Muscle layer of colon (tissue), 2 donors: ENCODE data around the gene REV3L.

Experiments used
- H3K27ac ChIP-seq: one replicate; pipeline ENCODE4 v1.7.0; 2013; ENCODE audit warnings: low read depth, mild to moderate bottlenecking, low read length, moderate library complexity
- H3K27me3 ChIP-seq, 2 donors: one replicate each; pipeline ENCODE4 v1.7.0; 2013; ENCODE audit warnings: low read length in 2 of 2, mild to moderate bottlenecking in 2 of 2; ENCODE audit not compliant: insufficient read depth in 2 of 2, control insufficient read depth in 1 of 2
- H3K36me3 ChIP-seq: one replicate; pipeline ENCODE4 v1.7.0; 2013; ENCODE audit warnings: mild to moderate bottlenecking, low read length; ENCODE audit not compliant: insufficient read depth
- H3K4me1 ChIP-seq: one replicate; pipeline ENCODE4 v1.7.0; 2013; ENCODE audit warnings: mild to moderate bottlenecking, low read length; ENCODE audit not compliant: insufficient read depth
- H3K4me3 ChIP-seq, 2 donors: one replicate each; pipeline ENCODE4 v1.7.0; 2013; ENCODE audit warnings: low read length in 2 of 2, low read depth in 1 of 2, mild to moderate bottlenecking in 1 of 2, moderate library complexity in 1 of 2
- H3K9ac ChIP-seq: one replicate; pipeline ENCODE4 v1.7.0; 2013; ENCODE audit warnings: low read length
- H3K9me3 ChIP-seq: one replicate; pipeline ENCODE4 v1.7.0; 2013; ENCODE audit warnings: mild to moderate bottlenecking, low read length
- donor health status: abdominal sarcoma.
- donor health status: Adenocarcinoma of cecum.

REV3L gene

DNA sequence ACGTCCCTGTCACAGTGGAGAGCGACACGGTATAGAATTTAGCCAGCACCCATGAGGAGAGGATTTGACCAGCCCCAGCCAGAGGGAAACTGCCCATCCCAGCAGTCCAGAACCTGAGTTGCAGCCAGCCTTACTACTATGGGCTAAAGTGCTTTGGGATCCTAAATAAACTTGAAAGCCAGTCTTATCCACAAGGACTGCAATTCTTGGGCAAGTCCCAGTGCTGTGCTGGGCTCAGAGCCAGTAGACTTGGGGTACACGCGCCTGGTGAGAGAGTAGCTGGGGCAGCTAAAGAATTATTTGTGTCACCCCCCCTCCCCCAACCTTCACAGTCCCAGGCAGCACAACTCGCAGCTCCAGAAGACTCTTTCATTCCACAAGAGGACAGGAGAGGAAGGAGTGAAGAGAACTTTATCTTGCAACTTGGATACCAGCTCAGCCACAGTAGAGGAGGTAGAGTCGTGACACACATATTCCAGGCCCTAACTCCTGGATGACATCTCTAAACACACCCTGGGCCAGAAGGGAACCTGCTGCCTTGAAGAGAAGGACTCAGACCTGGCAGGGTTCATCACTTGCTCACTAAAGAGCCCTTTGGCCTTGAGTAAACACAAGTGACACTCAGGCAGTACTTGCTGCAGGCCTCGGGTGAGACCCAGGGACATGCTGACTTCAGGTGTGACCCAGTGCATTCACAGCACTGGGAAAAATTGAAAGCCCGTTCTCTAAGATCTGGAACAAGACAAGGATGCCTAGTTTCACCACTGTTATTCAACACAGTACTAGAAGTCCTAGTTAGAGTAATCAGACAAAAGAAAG, 100.3 kb downstream of the REV3L start:
- peaks cover 17% of the 10 kb centered on the region for H3K4me1 ChIP-seq
- no peaks in the 10 kb centered on the region for H3K9me3 ChIP-seq
- no peak overlapping the region for H3K4me3 ChIP-seq
- peaks cover 30% of the 10 kb centered on the region for H3K36me3 ChIP-seq
- no peak overlapping the region for H3K27ac ChIP-seq
- no peaks in the 10 kb centered on the region for H3K27me3 ChIP-seq
- H3K9ac ChIP-seq = no peak overlapping the region

GRCh38 chr6:111381728-111382127, 101.3 kb downstream of the REV3L start:
- Histone ChIP-seq H3K27ac (no peak overlapping the region), H3K9me3 (no peaks in the 10 kb centered on the region), H3K36me3 (peaks cover 27% of the 10 kb centered on the region), H3K9ac (no peak overlapping the region), H3K27me3 (no peaks in the 10 kb centered on the region), H3K4me3 (no peak overlapping the region), H3K4me1 (peaks cover 17% of the 10 kb centered on the region)

DNA sequence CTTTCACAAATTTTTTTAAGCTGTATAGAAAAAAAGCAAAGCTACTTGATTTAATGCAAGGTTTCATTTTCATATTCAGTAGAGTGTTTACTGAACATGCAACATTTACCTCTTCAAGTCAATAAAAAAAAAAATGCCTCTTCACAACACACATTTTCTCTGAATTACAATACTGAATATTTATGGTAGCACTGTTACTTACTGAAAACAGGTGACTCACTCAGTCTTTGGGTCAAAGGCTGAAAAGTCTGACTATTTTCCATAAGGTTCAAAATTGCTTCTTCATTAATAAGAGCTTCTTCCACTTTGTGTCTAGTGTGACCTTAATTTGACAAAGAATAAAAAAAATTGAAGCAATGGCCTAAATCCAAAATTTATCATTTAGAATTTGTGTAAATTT, 101.9 kb downstream of the REV3L start:
- no peaks in the 10 kb centered on the region for H3K9me3 ChIP-seq
- H3K4me3 ChIP-seq = no peak overlapping the region
- no peaks in the 10 kb centered on the region for H3K27me3 ChIP-seq
- no peak overlapping the region for H3K9ac ChIP-seq
- no peak overlapping the region for H3K27ac ChIP-seq
- H3K36me3 ChIP-seq = peaks cover 27% of the 10 kb centered on the region
- peaks cover 15% of the 10 kb centered on the region for H3K4me1 ChIP-seq

DNA sequence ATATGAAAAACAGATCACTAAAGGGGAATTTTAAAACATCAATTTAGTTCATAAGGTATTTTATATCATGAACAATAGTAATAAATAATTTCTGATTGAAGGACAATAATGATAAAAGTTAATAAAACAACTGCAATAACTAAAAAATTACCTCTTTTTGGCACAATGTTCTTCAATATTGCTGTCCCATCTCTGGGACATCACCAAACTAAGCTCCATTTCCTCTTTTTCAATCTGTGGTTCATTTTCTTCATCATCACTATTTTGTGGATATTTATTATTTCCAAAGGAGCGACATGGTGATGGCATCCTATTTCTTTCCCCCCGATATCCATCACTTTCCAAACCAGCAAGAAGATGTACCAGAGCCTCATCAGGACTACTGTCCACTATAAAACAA, 103.2 kb downstream of the REV3L start:
- H3K27me3 ChIP-seq = no peaks in the 10 kb centered on the region
- H3K36me3 ChIP-seq = peaks cover 29% of the 10 kb centered on the region
- peaks cover 11% of the 10 kb centered on the region for H3K4me1 ChIP-seq
- no peak overlapping the region for H3K9ac ChIP-seq
- no peaks in the 10 kb centered on the region for H3K9me3 ChIP-seq
- H3K27ac ChIP-seq = no peak overlapping the region
- H3K4me3 ChIP-seq = no peak overlapping the region

DNA sequence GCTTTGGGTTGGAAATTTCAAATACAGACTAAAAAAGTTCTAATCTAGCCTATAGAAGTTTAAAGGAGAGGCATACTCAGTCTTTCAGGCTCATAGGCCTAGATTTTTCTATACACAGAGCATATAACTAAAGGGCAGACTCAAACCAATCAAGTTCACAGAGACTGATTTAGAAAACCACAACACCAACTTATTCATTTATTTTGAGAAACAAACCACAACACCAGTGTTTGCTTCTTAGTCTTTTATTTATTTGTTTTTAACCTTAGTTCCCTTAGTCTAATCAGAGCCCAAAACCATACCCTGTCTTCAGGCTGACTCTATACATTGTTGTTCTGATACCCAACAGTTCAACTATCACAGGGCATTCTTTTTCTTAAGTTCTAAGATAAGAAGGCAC, 103.7 kb downstream of the REV3L start:
- H3K27me3 ChIP-seq = no peaks in the 10 kb centered on the region
- H3K4me1 ChIP-seq = peaks cover 11% of the 10 kb centered on the region
- H3K9me3 ChIP-seq = no peaks in the 10 kb centered on the region
- no peak overlapping the region for H3K9ac ChIP-seq
- no peak overlapping the region for H3K4me3 ChIP-seq
- H3K27ac ChIP-seq = no peak overlapping the region
- H3K36me3 ChIP-seq = peaks cover 28% of the 10 kb centered on the region

DNA sequence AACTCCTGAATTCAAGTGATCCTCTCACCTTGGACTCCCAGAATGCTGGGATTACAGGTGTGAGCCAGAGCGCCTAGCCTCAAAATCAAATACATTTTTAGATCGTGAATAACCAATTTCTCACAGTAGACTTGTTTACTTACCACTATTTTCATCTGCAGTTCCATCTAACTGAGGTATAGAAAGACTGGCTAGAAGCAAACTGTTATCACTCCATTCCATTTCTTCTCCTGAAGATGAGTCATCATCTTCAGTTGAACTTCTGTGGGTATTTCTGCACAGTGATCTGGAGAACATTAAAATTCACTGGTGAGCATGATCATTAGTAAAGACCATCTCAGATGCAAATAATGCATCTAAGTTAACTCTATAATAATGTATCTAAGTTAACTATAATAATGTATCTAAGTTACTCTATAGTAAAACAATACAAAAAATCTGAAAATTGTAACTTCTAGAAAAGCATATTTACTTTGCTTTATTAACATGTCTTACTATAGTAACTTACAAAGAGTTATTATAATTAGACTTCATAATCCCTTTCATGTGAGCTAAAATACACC, 105.4 kb downstream of the REV3L start:
- peaks cover 5% of the 10 kb centered on the region for H3K4me1 ChIP-seq
- peaks cover 24% of the 10 kb centered on the region for H3K36me3 ChIP-seq
- H3K9me3 ChIP-seq = no peaks in the 10 kb centered on the region
- no peak overlapping the region for H3K4me3 ChIP-seq
- no peak overlapping the region for H3K27ac ChIP-seq
- no peak overlapping the region for H3K9ac ChIP-seq
- H3K27me3 ChIP-seq = no peaks in the 10 kb centered on the region

- Histone ChIP-seq H3K9ac (no peak overlapping the region), H3K36me3 (peaks cover 13% of the 10 kb centered on the region), H3K4me3 (peak overlapping the region in 1 of 2 donors; percentile 9), H3K9me3 (no peaks in the 10 kb centered on the region), H3K4me1 (peaks cover 27% of the 10 kb centered on the region), H3K27me3 (no peaks in the 10 kb centered on the region), H3K27ac (peak overlapping the region; percentile 45)
Observed at GRCh38 chr6:111367393-111368088, 115.5 kb downstream of the REV3L start.

DNA sequence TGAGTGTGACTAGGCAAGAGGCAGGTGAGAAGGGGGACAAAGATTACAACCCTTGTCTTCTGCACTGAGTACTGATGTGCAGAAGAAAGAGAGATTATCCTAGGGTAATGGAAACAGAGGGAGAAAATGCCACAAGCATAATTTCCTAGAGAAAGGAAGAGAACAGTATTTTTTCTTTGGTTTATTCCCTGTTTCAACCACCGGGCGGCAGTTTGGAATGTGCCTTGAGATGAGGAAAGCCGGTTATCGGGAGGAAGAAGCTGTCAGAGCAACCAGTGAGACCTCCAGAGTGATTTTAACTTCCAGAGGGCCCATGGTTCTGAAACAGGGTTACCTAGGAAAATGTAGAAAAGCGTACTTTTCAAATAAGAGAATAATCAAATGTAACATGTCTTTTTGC, 121.4 kb downstream of the REV3L start:
- Histone ChIP-seq H3K9ac (no peak overlapping the region), H3K9me3 (no peaks in the 10 kb centered on the region), H3K4me1 (peaks cover 10% of the 10 kb centered on the region), H3K27me3 (no peaks in the 10 kb centered on the region), H3K27ac (no peak overlapping the region), H3K4me3 (no peak overlapping the region), H3K36me3 (peaks cover 21% of the 10 kb centered on the region)

DNA sequence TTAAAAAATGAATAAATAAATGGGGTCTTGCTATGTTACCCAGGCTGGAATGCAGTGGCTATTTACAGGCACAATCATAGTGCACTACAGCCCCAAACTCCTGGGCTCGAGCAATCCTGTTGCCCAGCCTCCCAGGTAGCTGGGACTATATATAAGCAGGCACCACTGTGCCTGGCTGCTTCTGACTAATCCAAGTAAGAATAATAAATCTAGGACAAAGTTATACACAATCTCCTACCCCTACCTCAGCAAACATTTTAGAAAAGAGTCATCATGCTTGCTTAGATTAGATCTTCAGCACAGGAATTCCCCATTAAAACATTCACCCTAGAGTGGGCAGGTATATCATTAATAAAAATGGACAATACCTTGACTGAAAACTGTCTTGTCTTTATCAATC, 124.6 kb downstream of the REV3L start:
- no peaks in the 10 kb centered on the region for H3K27me3 ChIP-seq
- peaks cover 32% of the 10 kb centered on the region for H3K36me3 ChIP-seq
- H3K4me3 ChIP-seq = no peak overlapping the region
- H3K4me1 ChIP-seq = no peaks in the 10 kb centered on the region
- no peaks in the 10 kb centered on the region for H3K9me3 ChIP-seq
- no peak overlapping the region for H3K9ac ChIP-seq
- H3K27ac ChIP-seq = no peak overlapping the region

GRCh38 chr6:111357705-111358104, 125.3 kb downstream of the REV3L start:
- Histone ChIP-seq H3K36me3 (peaks cover 30% of the 10 kb centered on the region), H3K27ac (no peak overlapping the region), H3K9ac (no peak overlapping the region)

DNA sequence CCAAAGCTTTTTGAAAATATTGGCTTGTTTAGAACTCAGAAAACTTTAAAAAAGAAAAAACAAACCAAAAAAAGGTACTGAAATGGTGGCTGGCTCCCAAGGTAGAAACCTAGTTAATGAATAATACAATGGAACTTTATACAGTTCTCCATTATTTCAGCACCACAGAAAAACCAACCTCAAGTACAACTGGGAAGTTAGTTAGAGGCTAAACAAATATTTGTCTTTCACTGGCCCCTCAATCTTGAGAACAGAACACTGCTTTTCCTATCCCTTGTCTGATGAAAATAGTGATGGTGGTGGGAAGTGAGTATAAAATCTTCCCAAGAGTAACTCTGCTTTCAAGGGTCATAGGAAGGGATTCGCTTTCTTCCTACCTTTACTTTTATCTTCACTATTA, 126.5 kb downstream of the REV3L start:
- peaks cover 30% of the 10 kb centered on the region for H3K36me3 ChIP-seq
- H3K27me3 ChIP-seq = no peaks in the 10 kb centered on the region
- H3K4me1 ChIP-seq = no peaks in the 10 kb centered on the region
- H3K4me3 ChIP-seq = no peak overlapping the region
- H3K9me3 ChIP-seq = no peaks in the 10 kb centered on the region
- no peak overlapping the region for H3K9ac ChIP-seq
- H3K27ac ChIP-seq = no peak overlapping the region

More at GRCh38 chr6:111357705-111358104, 125.3 kb downstream of the REV3L start:
- Histone ChIP-seq H3K27me3 (no peaks in the 10 kb centered on the region), H3K4me1 (no peaks in the 10 kb centered on the region), H3K4me3 (no peak overlapping the region), H3K9me3 (no peaks in the 10 kb centered on the region)
